NCI-H526 (cell line): ENCODE measurements around the gene ISM1.

ENCODE experiments used
- DNase-seq, 2 experiments: peaks; one replicate each; lab custom pipeline; 2025; lab: John Stamatoyannopoulos, UW

ISM1 gene

DNA sequence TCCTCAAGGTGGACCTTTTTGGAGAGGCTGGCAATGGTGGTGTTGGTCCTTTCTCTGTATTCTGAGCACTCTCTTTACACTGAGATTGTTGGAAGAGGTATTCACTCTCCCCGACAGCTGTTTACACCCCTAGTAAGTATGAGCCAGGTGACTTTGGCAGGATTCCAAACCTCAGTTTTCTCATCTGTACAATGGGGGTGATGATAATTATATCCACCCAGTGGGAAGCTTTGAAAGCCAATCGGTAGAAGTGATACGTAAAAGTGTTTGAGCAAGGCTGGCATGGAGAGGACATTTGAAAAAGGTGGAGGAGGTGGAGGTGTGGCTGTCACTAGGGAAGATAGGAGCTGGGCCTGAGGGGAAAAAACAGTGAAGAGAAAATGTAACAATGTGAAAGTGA is 35.5 kb downstream of the ISM1 start:
- no peak for DNase-seq

DNA sequence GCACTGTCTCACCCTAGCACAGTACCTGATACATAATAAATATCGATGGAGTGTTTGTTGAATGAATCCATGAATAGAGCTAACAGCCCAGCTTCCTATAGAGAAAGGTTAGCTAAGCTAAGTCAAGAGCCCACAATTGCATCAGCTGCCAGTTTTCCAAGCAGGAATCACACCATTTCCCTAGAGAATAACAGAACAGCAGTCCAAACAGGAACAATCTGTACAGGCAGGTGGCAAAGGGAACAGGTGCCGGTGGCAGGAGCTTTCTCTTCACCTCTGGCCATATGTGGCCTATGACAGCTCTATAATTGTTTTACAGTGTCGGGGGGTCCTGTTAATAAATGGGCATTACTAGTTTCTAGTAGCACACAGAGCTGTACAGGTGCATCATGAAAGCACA is 38.8 kb downstream of the ISM1 start:
- peak; percentile 21 to 62 for DNase-seq

DNA sequence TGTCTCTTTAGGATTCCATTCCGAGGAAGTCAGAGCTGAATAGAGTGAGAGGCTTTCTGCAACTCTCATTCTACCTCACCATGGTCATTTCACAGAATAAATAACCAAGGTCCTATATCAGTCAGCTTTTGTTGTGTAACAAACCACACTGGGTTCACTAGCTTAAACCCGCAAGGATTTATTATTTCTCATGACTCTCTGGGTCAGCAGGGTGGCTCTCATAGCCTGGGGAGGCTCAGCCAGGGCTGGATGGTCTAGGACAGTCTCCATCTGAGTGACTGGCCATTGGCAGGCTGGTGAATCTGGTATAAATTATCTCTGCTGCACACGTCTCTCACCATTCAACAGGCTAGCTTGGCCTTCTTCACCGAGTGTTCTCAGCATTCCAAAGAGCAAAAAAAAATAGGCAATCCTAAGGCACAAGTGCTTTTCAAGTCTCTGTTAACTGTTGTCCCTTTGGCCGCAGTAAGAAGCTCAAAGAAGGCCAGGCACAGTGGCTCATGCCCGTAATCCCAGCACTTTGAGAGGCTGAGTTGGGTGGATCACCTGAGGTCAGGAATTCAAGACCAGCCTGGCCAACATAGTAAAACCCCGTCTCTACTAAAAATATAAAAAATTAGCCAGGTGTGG is 39.7 kb downstream of the ISM1 start:
- no peak for DNase-seq

DNA sequence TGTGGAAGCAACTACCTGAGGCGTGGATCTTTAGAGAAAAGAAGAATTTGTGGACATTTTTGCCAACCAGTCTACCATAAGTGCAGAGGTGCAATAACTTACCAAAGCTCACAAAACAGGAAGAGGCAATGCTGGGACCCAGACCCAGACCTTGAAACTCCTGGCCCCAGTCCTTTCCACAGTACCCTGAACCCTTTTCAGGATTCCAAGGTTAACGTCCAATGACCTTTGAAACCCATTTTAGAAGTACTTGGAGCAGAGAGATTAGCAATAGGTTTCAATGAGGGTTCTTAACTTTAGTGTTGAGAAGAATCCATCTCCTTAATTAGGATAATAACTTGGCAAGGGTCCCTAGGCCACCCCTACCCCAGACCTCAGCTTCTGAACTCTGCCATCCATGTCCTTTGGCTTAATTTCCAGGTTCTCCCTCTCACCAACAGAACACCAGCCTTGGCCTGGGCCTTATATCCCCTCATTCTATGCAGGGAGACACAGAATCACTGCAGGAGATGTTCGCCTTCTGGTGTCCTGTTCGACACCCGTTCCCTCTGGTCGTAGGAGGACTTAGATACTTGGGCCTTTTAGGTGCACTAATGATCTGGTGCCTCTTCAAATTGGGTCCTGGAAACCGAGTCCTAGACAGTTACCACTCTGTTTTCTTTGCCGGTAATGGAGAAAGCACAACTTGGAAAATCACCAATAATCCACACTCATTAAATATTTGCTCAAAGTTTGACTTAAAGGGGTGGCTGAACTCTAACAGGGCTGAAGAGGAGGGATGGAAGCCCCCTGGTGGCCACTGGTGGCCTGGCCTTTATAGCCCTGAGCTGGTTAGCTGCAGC is 40.6 kb downstream of the ISM1 start:
- peak in 1 of 2 experiments; percentile 62 for DNase-seq

DNA sequence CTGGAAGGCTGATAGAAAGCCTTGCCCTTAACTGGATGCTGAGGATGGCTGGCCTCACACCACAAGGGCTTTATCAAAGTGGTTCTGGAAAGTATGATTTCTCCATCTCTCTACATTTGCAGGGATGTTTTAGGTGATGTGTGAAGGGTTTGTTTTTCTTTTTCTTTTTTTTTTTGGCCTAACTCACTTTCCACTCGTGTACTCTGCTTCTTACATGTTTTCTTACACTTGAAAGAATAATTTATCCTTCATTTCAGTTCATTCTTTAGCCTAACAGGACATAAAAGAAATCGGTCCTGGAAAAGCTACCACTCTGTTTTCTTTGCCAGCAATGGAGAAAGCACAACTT is 41.2 kb downstream of the ISM1 start:
- DNase-seq: no peak

DNA sequence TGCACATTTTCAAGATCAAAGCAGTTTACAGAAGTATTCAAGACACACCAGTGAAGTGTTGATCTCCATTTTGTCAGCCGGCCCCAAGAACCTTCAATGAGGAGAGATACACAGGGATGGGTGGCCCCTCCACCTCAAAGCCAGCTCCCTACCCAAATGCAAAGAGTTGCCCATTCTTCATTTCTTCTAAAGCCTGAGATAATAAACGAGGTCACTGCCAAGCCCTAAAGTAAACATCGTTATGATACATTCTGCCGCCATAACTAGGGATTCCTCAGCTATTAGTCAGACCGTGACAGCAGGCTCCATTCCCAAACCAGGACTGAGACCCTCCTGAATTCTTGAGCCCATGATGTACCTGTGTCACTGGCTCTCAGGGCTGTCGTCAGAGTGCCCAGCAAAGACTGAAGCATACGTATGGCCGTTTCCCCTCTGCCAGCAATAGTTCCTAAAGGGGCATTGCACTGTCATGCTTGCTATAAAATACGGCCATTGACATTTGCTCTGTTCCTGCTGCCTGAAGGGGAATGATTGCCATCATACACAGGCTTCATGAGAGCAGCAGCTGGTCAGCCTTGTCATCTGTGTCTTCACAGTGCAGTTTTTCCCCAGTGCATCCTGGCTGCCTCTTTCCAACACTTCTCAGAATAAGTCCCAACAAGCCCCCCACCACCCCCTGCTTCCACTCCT is 41.7 kb downstream of the ISM1 start:
- DNase-seq: no peak

DNA sequence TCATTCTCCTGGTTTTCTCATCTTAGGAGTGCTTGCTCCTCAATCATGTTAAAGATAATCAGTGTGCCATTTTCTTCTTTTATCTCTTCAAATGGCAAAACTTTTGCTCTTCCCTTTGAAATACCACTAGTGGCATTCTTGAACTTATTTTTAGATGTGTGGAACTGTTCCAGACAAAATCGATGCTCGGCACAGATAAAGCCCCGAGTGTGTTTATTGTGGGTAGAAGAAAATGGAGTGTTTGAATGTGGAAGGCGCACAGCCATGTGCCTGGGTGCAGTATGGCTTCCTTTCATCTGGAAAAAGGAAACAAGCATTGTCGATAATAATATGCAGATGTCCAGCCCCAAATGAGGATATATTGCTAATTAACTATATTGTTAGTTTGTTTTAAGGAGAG is 42.4 kb downstream of the ISM1 start:
- no peak for DNase-seq

DNA sequence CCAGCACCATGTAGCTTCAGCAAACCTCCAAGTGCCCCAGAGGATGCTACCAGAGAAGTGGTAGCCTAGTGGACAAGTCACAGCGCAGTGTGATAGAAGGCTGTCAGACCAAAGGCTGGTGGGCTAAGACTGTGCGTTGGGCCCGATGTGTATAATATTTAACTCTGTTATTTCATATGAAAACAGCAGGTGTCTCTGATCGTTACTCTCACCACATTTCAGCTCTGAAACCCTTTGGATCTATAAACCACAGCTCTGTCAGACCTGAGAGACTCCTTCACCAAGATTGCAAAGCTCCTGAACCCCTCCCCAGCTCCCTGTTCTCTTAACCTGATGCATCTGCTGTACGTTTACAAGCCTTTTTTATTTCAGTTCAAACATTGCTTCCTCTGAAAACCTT is 43.8 kb downstream of the ISM1 start:
- no peak for DNase-seq

DNA sequence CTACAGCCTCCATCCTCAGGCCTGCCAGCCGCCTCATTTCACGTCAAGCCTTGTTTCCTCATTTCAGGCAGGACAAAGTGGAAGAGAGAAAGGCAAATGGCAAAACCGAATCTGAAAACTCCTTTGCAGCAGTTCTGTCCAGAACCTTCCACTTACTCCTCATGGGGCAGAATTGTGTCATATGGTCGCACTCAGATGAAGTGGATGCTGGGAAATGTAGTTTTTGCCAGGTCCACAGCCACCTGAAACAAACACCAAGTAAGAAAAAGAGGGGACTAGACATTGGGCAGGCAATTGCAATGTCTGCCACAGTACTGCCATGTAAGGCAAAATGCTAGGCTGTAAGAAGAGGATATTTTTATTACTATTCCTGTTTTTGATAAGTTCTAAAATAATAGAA is 44.9 kb downstream of the ISM1 start:
- no peak for DNase-seq

DNA sequence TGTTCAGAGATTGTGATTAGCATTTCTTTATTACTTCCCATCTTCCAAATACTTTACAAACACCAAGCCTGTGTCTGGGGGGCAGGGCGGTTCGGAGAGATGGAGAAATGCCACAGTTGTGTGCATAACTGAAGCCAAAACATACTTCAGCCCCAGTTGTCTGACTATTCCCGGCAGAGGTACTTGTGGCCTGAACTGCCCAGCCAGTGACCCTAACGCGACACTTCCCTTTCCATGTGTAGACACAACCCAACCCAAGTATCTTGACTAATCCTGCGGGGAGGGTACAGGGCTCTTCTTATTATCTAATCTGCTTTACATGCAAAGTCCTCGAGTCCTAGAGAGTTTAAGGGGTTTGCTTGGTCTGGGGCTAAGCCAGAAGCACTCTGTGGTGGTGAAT is 46.2 kb downstream of the ISM1 start:
- DNase-seq: no peak

DNA sequence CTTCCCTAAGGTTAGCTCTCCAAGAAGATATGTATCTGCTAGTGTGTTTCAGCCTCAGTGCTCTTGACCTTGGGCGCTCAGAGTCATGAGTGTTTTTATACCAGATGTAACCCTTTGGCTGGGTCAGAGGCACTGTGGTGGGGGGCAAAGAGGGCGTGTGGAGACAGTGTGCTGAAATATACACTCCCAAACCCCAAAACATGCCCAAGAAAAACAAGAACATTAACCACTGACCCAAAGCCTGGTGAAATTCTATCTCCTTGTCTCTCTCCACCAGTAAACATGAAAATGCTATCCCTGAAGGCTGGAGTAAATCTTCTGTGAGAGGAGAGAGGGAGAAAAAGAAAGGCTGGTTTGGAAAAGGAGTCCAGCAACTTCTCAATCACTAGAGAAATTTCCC is 47.9 kb downstream of the ISM1 start:
- DNase-seq: no peak

DNA sequence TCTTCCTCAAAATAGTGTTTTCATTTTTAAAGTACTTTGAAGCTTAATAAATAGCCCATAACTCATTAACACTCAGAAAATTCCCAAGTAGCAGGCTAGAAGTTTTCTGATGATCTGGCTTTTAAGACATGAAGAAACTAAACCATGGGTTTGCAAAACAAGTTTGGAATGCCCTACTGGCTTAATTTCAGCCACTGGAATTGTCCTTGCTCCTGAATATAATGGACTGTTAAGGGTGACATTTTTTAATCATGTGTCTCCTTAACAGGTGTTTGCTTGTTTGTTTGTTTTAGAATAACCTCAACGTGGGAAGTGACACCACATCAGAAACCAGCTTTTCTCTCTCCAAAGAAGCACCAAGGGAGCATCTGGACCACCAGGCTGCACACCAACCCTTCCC is 49.1 kb downstream of the ISM1 start:
- DNase-seq: no peak

DNA sequence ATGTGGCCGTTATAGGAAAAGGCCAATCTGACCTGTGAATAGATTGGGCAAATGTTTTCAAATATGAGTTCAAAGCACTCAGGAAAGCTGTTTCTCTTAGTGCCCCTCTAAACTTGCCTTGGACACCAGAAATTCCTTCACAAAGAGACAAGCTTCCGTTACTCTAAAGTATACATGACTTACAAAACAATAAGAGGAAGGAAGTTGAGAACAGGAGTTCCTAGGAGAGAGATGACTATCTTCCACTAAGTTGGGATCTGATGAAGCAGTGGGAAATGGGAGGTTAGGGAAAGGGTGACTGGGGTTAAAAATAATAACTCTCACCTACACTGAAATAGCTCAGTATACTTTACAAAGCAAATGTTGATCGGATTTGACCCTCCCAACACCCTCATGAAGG is 50.0 kb downstream of the ISM1 start:
- DNase-seq: no peak

DNA sequence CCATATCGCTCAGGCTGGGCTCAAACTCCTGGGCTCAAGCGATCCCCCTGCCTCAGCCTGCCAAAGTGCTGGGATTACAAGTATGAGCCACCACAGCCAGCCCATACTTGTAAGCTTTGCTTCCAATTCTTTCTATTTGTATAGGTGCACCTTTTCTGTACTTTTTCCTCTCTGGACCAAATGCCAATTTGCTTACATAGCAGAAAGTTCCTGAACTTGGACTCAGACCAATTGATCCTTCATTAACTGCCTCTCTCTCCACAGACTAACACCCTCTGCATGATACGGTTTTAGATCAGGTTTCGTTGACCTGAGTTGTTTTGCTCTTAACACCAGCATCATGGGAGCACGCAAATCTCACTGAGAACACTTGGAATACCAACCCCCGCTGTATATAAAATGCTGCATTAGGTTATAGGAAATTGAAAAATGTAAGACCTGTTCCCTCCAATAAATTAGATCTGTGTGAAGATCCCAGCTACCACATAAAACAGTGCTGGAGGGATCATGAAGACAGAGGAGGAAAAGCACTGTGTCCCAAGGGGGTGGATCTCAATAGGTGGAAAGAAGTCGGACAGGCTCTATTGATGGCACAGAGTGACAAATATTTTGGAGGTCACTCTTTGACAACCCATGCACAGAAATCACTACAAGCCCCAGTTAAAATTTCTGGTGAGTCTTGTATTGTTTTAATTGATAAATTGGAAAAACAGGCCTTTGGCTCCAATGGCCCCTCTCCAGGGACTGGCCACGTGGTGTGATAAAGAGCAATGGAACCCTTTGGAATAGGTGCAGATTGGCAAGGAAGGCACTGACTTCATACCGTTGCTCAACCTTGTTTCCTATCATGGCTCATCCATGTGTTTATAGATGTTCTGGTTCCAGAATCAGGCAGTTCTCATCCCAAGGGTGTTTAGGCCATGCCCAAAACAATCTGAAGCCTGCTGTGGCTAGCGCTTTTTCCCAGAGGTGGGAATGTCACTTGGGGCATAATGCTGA is 51.2 kb downstream of the ISM1 start:
- DNase-seq: no peak

DNA sequence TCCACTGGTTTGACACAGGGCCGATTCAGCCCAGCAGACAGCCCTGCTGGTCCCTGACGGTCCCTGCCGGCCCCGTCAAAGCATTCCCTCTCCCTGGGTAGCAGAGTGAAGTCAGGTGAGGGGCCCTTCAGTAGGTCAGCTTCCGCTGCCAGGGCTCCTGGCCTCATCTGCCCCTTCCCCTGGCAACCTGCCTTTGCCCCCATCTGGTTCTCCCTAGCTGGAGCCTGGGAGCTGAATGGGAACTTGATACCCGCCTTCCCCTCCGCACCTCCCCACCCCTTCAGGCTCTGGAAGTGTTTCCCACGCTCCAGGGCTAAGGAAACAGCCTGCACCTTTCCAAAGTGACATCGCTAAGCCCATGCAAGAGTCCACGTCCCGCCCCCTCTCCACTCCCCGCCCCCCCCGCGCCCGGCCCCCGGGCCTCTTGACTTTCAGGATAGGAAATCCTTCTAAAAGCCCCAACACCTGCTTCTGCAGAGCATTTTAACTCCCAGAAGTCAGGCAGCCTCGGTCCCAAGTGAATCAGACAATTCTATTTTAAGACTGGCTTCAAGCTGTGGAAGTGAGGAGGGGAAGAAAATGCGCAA is 53.3 kb downstream of the ISM1 start:
- no peak for DNase-seq

DNA sequence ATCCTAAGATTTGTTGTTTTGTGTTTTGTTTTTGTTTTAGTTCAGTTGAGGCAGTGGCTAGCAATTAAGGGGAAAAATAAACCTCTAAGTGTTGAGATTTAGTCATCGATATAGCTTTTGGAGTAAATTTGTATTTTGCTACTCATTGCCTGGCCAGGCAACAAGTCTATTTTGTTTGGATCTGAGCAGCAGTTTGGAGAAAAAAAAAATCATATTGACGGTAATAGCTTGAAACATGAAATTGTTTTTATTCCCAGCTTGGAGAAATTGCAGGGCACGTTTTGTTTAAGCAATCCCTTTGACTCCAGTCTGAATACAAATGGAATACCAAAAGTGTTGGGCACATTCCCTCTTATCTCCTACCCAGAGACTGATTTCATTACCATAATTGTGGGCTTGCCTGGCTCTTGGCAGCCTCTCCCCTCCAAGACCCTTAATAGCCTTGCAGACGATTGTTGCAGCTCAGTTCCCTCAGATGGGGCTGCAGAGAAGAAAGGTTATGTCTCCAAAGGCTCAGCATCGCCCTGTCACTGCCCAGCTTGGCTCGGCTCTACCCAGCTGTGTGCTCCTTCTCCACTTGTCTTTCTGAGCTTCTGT is 56.0 kb downstream of the ISM1 start:
- no peak for DNase-seq

DNA sequence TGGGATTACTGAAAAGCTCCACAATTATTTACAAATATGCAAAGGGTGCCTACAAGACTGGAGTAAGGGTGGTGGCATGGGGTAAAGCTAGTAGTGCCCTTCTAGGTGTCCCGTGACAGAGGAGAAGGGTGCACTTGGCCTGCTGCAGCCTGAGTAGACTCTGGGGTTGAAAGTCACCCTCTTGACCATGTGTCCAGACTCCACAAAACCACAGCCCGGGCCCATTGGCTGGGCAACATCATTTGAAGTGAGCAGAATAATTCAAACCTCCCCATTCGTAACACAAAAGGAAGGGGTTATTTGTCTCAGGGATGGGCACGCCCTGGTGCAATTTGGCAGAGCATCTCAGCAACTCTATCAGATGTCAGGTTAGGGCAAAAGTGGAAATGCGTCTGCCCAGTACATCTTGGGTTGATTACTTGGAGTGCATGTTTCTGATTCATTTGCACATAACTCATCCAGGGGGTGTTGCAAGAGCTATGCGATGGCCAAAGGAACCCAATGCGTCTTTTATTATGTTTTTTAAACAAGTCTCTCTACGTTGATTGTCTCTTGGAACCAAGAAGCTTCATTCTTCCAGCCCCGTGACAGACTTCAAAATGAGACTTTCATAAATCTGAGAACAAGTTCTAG is 56.7 kb downstream of the ISM1 start:
- no peak for DNase-seq

DNA sequence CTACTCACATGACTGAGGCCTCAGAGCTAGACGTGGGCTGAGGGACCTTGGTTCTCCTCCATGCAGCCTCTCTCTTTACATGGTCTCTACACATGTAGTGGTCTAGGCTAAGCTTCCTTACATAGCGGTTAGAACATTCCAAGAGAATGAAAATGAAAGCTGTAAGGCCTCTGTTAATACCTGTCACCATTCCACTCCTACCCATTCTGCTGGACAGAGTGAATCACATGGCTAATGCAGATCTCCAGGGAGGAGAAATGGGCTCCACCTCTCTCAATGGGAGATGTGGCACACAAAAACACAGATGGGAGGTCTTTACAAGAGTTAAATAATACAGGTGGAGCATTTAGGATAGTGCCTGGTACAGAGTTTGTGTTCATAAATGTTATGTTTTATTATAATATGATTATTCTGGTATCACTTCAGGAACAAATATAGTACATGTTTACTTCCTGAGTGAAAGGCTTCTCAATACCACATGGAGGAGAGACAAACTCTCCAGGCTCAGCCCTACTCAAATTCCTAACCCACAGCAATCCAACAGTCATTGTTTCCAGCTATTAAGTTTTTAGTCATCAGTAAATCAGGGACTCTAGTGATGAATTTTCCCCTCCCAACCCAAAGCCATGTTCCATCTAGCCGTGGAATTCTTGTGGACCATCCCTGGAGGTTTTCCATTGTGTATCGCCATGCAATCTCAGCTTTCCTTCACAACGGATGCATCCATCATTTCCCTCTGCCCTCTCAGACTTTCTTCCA is 57.9 kb downstream of the ISM1 start:
- DNase-seq: no peak

DNA sequence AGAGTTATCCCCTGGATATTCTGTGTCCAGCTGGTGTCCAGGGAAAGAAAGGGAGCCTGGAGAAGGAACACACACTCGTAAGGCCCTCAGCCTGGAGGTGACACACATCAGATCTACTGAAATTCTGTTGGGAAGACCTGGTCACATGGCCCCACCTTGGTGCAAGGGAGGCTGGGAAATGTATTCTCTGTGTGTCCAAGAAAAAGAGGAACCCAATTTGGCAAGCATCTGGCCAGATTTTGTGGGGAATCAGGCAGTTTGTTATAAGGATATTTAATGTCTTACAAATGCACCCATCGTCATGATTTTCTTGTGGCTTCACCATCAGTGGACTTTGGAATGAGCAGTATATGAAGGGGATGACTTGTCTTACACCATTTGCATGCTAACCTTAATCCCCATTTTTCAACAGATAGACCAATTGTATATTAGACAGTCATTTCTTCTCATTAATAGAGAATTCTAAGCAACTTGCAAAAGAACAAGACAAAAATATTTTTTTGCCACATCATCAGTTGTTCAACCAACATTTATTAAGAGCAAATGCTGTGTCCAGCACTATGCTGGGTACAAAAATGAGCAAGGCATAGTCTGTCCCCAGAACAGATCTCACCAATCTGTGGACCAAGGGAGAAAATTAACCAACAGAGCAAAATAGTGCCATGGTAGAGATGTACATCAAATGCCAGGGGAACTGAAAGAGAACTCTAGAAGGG is 59.7 kb downstream of the ISM1 start:
- no peak for DNase-seq
